Measurements from ENCODE around the gene TMPRSS11F.

GRCh38 chr4:68145261-68145660 is 15.6 kb upstream of the TMPRSS11F start:
- TF ChIP-seq POLR2A (IDR thresholded peaks at IDR 0.05) (no peak), CTCF (IDR thresholded peaks at IDR 0.05) (no peak), EP300 (IDR thresholded peaks at IDR 0.05; ENCODE audit: low read depth) (no peak), POLR2AphosphoS5 (IDR thresholded peaks at IDR 0.05) (no peak)
